WERI-Rb-1 (cell line): ENCODE measurements around the gene ZSWIM6.

Experiments used
- DNase-seq: peaks from one replicate; pipeline ENCODE4 v3.0.0-alpha.2; 2020
- H3K27ac ChIP-seq: fragments of 250-450 bp; sonication (Bioruptor Pico); 2 replicates; pipeline ENCODE4 v1.5.1; 2020; ENCODE audit warnings: mild to moderate bottlenecking, moderate library complexity
- H3K27me3 ChIP-seq: fragments of 250-450 bp; sonication (Bioruptor Pico); 2 replicates; pipeline ENCODE4 v1.5.1; 2021; ENCODE audit warnings: mild to moderate bottlenecking, low read depth, moderate library complexity; ENCODE audit not compliant: insufficient read depth, severe bottlenecking
- H3K36me3 ChIP-seq: fragments of 250-450 bp; sonication (Bioruptor Pico); 2 replicates; pipeline ENCODE4 v1.5.1; 2020; ENCODE audit warnings: mild to moderate bottlenecking, moderate library complexity
- H3K4me3 ChIP-seq: 2 replicates; pipeline ENCODE4 v1.5.1; 2011; ENCODE audit warnings: low read depth, mild to moderate bottlenecking, control low read depth, low read length
- H3K9me3 ChIP-seq: fragments of 250-450 bp; sonication (Bioruptor Pico); 2 replicates; pipeline ENCODE4 v1.5.1; 2021; ENCODE audit warnings: mild to moderate bottlenecking, moderate library complexity; ENCODE audit not compliant: severe bottlenecking
- TF ChIP-seq, protein P1 (sequence below): IDR thresholded peaks from 2 replicates; pipeline ENCODE4 v1.5.1; 2011; ENCODE audit warnings: low read depth, mild to moderate bottlenecking, control low read depth, inconsistent platforms, low read length

The ZSWIM6 gene

DNA sequence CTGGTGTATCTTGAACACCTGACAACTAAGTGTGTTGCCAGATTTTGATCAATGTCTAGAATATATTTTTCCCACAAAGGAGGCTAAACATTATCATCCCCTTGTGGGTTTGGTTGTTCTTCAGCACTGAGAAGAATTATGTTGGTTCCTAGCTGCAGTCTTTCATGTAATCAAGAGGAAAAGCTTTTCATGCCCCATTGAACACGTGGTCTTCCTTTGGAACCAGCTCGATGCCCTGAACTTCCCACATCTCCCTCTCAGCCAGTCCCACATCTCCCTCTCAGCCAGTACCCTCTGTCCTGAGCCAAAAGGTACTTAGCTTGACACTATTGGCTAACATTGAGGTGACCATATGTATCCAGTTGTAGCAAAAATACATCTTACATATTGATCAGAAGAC lies 36.7 kb upstream of the ZSWIM6 start:
- Histone ChIP-seq H3K4me3 (no peak overlapping the region), H3K27me3 (no peaks in the 10 kb centered on the region), H3K36me3 (no peaks in the 10 kb centered on the region), H3K27ac (no peak overlapping the region), H3K9me3 (no peaks in the 10 kb centered on the region)
- no peak for DNase-seq
- TF ChIP-seq, protein P1, sequence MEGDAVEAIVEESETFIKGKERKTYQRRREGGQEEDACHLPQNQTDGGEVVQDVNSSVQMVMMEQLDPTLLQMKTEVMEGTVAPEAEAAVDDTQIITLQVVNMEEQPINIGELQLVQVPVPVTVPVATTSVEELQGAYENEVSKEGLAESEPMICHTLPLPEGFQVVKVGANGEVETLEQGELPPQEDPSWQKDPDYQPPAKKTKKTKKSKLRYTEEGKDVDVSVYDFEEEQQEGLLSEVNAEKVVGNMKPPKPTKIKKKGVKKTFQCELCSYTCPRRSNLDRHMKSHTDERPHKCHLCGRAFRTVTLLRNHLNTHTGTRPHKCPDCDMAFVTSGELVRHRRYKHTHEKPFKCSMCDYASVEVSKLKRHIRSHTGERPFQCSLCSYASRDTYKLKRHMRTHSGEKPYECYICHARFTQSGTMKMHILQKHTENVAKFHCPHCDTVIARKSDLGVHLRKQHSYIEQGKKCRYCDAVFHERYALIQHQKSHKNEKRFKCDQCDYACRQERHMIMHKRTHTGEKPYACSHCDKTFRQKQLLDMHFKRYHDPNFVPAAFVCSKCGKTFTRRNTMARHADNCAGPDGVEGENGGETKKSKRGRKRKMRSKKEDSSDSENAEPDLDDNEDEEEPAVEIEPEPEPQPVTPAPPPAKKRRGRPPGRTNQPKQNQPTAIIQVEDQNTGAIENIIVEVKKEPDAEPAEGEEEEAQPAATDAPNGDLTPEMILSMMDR = no peak

DNA sequence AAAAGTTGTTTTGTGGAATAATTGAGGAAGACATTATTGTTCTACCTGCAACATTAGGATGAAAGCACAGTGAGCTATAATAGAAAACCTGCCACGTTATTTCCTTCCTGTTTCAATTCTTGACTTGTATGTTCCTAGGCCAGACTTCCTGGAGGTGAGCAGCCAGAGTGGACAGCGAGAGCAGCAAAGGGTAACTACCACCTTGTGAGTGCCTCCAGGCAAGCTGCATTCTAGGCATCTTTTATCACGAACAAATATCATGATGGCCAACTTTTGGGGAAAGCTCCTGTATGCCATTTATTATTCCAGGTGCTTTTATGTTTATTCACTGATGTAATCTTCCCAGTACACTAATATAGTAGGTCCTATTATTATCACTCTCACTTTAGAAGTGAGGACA lies 34.0 kb upstream of the ZSWIM6 start:
- H3K9me3 ChIP-seq = no peaks in the 10 kb centered on the region
- H3K27me3 ChIP-seq = no peaks in the 10 kb centered on the region
- H3K27ac ChIP-seq = no peak overlapping the region
- DNase-seq = no peak
- H3K36me3 ChIP-seq = no peaks in the 10 kb centered on the region
- H3K4me3 ChIP-seq = no peak overlapping the region
- TF ChIP-seq, protein P1 = no peak

DNA sequence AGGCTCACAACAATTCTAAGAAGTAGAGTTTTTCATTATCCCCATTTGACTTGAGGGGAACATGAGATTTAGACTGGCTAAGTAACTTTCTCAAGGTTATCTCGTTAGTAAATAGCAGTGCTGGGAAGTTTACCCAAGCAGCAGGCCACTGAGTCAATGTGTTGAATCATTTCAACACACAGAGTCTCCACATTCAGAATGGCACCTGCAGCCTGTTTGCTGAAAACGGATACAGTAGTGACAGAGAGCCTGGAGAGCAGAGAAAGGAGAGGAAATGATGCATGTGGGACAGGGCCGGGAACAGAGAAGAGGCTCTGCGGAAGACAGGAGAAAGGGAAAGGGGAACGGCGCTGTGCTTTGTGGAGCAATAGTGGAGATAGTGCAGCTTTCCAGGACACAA lies 33.5 kb upstream of the ZSWIM6 start:
- TF ChIP-seq, protein P1 = no peak
- Histone ChIP-seq H3K27me3 (no peaks in the 10 kb centered on the region), H3K36me3 (no peaks in the 10 kb centered on the region), H3K4me3 (no peak overlapping the region), H3K9me3 (no peaks in the 10 kb centered on the region), H3K27ac (no peak overlapping the region)
- no peak for DNase-seq

DNA sequence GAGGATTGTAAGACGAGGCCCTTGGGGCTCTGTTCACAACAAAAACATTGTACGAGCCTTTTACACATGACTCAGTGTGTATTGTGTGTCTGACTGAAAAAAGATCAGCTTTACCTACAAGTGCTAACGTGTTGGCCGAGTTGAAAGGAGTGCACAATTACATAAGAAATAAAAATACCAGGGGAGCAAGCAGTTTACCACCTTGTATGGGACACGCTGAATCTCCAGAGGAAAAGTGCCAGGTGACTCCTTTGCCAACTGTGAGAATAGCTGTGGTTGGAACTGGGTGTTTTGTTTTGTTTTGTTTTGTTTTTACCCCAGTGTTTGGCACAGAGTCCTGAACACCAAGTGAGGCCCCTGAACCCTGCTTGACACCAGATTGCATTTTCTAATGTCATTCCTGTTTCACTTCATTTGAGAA lies 32.8 kb upstream of the ZSWIM6 start:
- no peak for DNase-seq
- H3K27me3 ChIP-seq = no peaks in the 10 kb centered on the region
- no peaks in the 10 kb centered on the region for H3K36me3 ChIP-seq
- no peak overlapping the region for H3K4me3 ChIP-seq
- H3K27ac ChIP-seq = no peak overlapping the region
- no peaks in the 10 kb centered on the region for H3K9me3 ChIP-seq
- TF ChIP-seq, protein P1 = no peak

DNA sequence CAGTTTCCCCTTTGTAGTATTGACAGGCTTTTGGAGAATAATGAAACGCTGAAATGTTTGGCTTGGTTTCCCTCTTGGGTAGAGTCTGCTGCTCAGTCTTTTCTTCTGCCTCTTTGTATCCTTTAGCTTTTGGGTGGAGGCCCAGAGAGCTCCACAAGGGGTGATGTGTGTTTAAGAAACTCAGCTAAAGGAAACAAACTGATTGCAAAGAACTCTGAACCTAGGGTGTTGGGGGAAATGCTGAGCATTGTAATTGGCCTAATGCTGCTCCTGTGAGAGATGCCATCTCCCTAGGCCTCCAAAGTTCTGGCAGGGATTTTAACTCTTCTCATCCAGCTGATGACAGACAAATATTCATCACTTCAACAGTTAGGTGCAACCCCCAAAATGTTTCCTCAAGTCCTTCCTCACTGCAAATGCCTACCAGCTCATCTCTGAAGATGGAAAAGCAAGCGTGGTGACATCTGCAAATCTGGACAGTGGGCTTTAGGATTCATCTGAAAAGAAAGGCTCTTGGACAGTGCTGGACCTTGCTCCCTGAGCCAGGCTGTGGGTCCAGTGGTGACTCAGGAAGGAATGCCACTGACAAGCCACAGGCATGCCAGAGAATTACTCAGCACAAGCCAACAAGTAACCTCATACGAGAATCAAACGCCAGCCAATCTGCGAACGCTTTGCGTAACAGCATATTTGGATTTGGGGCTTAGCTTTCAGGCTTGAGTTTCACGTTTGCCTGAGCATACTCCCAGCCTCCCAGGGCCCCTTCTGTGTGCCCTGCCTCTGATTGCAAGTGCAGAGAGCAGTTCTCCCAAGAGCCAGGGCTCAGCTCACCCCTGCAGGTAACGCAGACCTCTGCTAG lies 30.5 kb upstream of the ZSWIM6 start:
- TF ChIP-seq, protein P1 = no peak
- H3K27ac ChIP-seq = no peak overlapping the region
- no peaks in the 10 kb centered on the region for H3K36me3 ChIP-seq
- H3K4me3 ChIP-seq = no peak overlapping the region
- DNase-seq = no peak
- no peaks in the 10 kb centered on the region for H3K27me3 ChIP-seq
- H3K9me3 ChIP-seq = no peaks in the 10 kb centered on the region

DNA sequence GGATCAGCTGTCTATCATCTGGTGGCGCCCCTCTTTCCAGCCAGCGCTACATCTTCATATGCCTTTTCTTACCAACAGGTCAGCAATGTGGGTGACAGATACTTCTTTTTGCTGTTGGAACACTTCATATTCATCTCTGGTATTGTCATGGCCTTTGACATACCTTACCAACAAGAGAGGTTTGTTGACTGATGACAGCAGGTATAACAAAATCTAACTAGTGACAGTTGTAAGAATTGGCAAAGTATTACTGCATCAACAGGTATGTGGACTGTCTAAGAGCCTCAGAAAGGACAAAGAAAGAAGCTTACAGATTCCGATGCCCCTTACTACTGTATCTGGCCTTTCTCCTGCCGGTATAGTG lies 29.9 kb upstream of the ZSWIM6 start:
- H3K4me3 ChIP-seq = no peak overlapping the region
- TF ChIP-seq, protein P1 = no peak

More for the DNA sequence above, 29.9 kb upstream of the ZSWIM6 start:
- Histone ChIP-seq H3K36me3 (no peaks in the 10 kb centered on the region), H3K9me3 (no peaks in the 10 kb centered on the region), H3K27ac (no peak overlapping the region), H3K27me3 (no peaks in the 10 kb centered on the region)
- no peak for DNase-seq
